GM12878 (cell line): ENCODE data around the gene MINPP1. TPM values are rescaled to one million over a fixed set of nuclear protein-coding genes. Genes with fewer than 3 reads are reported as not detected.

Experiments
- ATAC-seq: fragments of 200-7000 bp; cut with Tn5 transposase; 3 replicates; pipeline ENCODE4 v1.9.1; 2020; ENCODE audit warnings: mild to moderate bottlenecking, moderate library complexity
- BruUV-seq: library from RNA; stranded (reverse); fragments of 400-500 nt; replicated peaks from 2 replicates; lab custom pipeline; 2021; lab: Mats Ljungman, UMichigan
- CTCF ChIA-PET: fragments of 300-600 bp; sonication (Branson Sonifier 250); formaldehyde crosslinking; extraction: SDS; loops from one replicate; lab custom pipeline; 2021; ENCODE audit warnings: inconsistent platforms; lab: Yijun Ruan, JAX
- POLR2A ChIA-PET: fragments of 350-600 bp; formaldehyde crosslinking; extraction: SDS; loops from one replicate; lab custom pipeline; 2021; ENCODE audit warnings: inconsistent platforms; lab: Charles Lee
- RAD21 ChIA-PET: fragments of 300-600 bp; sonication (Branson Sonifier 250); formaldehyde crosslinking; loops from one replicate; lab custom pipeline; 2023; ENCODE audit warnings: antibody characterized with exemption; ENCODE audit not compliant: unreplicated experiment; lab: Charles Lee
- SMC1A ChIA-PET: fragments of 300-600 bp; sonication (Branson Sonifier 250); formaldehyde crosslinking; loops from one replicate; lab custom pipeline; 2023; ENCODE audit not compliant: unreplicated experiment, uncharacterized antibody; lab: Charles Lee
- DNase-seq: peaks from one replicate; pipeline ENCODE4 v3.0.0-alpha.2; 2011; ENCODE audit warnings: low read depth, low spot score
- FAIRE-seq: peaks from 3 replicates; lab custom pipeline; 2011; peaks lifted over from hg19 to GRCh38; lab: Jason Lieb, UNC
- H2AFZ ChIP-seq: 2 replicates; pipeline ENCODE4 v1.6.0; 2011; ENCODE audit warnings: low read depth, low read length, control low read depth; ENCODE audit not compliant: control insufficient read depth
- H3K27ac ChIP-seq: 2 replicates; pipeline ENCODE4 v1.5.1; 2011; ENCODE audit warnings: control low read depth; ENCODE audit not compliant: control insufficient read depth, insufficient read depth
- H3K27me3 ChIP-seq, 2 experiments: replicated peaks in 1 of 2; 2 replicates each; pipeline versions ENCODE4 v1.6.0 to v1.6.1; 2011; ENCODE audit warnings: low read length in 1 of 2; ENCODE audit not compliant: control insufficient read depth in 2 of 2, insufficient read depth in 2 of 2
- H3K36me3 ChIP-seq, 2 experiments: 2 replicates each; pipeline ENCODE4 v1.5.1; 2011; ENCODE audit warnings: low read length in 1 of 2; ENCODE audit not compliant: control insufficient read depth in 2 of 2, insufficient read depth in 2 of 2
- H3K4me1 ChIP-seq: 2 replicates; pipeline ENCODE4 v1.6.1; 2011; ENCODE audit warnings: mild to moderate bottlenecking, low read length, moderate library complexity, mixed read lengths; ENCODE audit not compliant: control insufficient read depth, insufficient read depth
- H3K4me2 ChIP-seq: 2 replicates; pipeline ENCODE4 v1.6.0; 2011; ENCODE audit warnings: control low read depth; ENCODE audit not compliant: control insufficient read depth, insufficient read depth
- H3K4me3 ChIP-seq: fragments of 200-600 bp; sonication (generic); 2 replicates; pipeline ENCODE4 v1.5.1; 2016
- H3K79me2 ChIP-seq: 2 replicates; pipeline ENCODE4 v1.6.0; 2011; ENCODE audit warnings: low read length; ENCODE audit not compliant: control insufficient read depth, insufficient read depth
- H3K9ac ChIP-seq: 2 replicates; pipeline ENCODE4 v1.8.0; 2011; ENCODE audit warnings: low read length, control low read depth, mixed read lengths; ENCODE audit not compliant: control insufficient read depth, insufficient read depth
- H3K9me3 ChIP-seq: replicated peaks from 3 replicates; pipeline ENCODE4 v1.5.1; 2011; ENCODE audit warnings: mild to moderate bottlenecking, low read length; ENCODE audit not compliant: control insufficient read depth, insufficient read depth
- H4K20me1 ChIP-seq: 2 replicates; pipeline ENCODE4 v1.6.0; 2011; ENCODE audit not compliant: control insufficient read depth, insufficient read depth
- CBFB ChIP-seq: IDR thresholded peaks from 2 replicates; pipeline ENCODE4 v1.6.1; 2016; ENCODE audit warnings: antibody characterized with exemption, low read depth
- CHD1 ChIP-seq: IDR thresholded peaks from 2 replicates; pipeline ENCODE4 v1.6.1; 2012; ENCODE audit warnings: low read depth, low read length, improper control_type of control experiment
- EGR1 ChIP-seq, 2 experiments: IDR thresholded peaks; 1 replicate in 1 of 2; 2 replicates in 1 of 2; pipeline ENCODE4 v1.6.1; 2011 to 2012; ENCODE audit warnings: low read depth in 2 of 2, low read length in 2 of 2, borderline replicate concordance in 1 of 2, mild to moderate bottlenecking in 1 of 2, moderate library complexity in 1 of 2
- HCFC1 ChIP-seq: fragments of 150-350 bp; IDR thresholded peaks from 2 replicates; pipeline ENCODE4 v1.6.1; 2014; ENCODE audit warnings: low read length
- HDAC2 ChIP-seq: fragments of 200-600 bp; sonication (generic); IDR thresholded peaks from 2 replicates; pipeline ENCODE4 v1.6.1; 2017
- KAT2A ChIP-seq: conservative IDR thresholded peaks from 2 replicates; pipeline ENCODE4 v1.6.1; 2011; ENCODE audit warnings: low read depth, low read length; ENCODE audit not compliant: control insufficient read depth
- LARP7 ChIP-seq: fragments of 450-650 bp; IDR thresholded peaks from 2 replicates; pipeline ENCODE4 v1.6.1; 2017; ENCODE audit warnings: mild to moderate bottlenecking
- MEF2B ChIP-seq: fragments of 450-650 bp; IDR thresholded peaks from 2 replicates; pipeline ENCODE4 v1.6.1; 2018; ENCODE audit warnings: mild to moderate bottlenecking, moderate library complexity; ENCODE audit not compliant: partially characterized antibody, poor library complexity, severe bottlenecking
- MTA3 ChIP-seq: IDR thresholded peaks from 2 replicates; pipeline ENCODE4 v1.6.1; 2012; ENCODE audit warnings: low read length, inconsistent platforms, borderline replicate concordance
- PKNOX1 ChIP-seq: fragments of 450-650 bp; IDR thresholded peaks from 2 replicates; pipeline ENCODE4 v1.6.1; 2016; ENCODE audit warnings: mild to moderate bottlenecking
- RAD51 ChIP-seq: fragments of 450-650 bp; IDR thresholded peaks from 2 replicates; pipeline ENCODE4 v1.6.1; 2016; ENCODE audit warnings: moderate library complexity, mild to moderate bottlenecking, inconsistent platforms
- SMAD1 ChIP-seq: fragments of 450-650 bp; IDR thresholded peaks from 2 replicates; pipeline ENCODE4 v1.6.1; 2018; ENCODE audit warnings: mild to moderate bottlenecking, low read depth; ENCODE audit not compliant: partially characterized antibody
- WGBS: methylation state at CpG from one replicate; pipeline ENCODE4 v1.1.6; 2016; ENCODE audit warnings: low lambda C conversion rate; ENCODE audit not compliant: insufficient replicate concordance, insufficient coverage; ENCODE audit errors: missing lambda C conversion rate; 5-methylcytosine and 5-hydroxymethylcytosine counted together
- in situ Hi-C: fragments of 300-500 bp; cut with MboI; formaldehyde crosslinking; loops from 9 replicates; pipeline ENCODE4 v1.14.3; 2018; ENCODE audit warnings: mixed read lengths
- intact Hi-C: fragments of 100-400 bp; cut with micrococcal nuclease; formaldehyde crosslinking; loops from one replicate; pipeline ENCODE4 v1.14.2; 2022; ENCODE audit not compliant: unreplicated experiment
- polyA plus RNA-seq, 11 experiments: library from polyadenylated mRNA; depleted of rRNA in 4 of 11; unstranded in 6 of 11; stranded (reverse) in 5 of 11; fragments of >200 nt; fragmentation: Nextera tagmentation in 4 of 11; fragmentation: Illumina TruSeq in 1 of 11; extraction: Ambion mirVana in 4 of 11; extraction: Trizol in 1 of 11; gene quantifications; 1 replicate in 1 of 11; 2 replicates in 10 of 11; pipeline versions ENCODE4 v1.2.1 to v1.2.3, GENCODE V29; 2011 to 2016; ENCODE audit warnings: inconsistent platforms in 2 of 11, missing spikeins in 2 of 11, low read depth in 1 of 11
- total RNA-seq, 4 experiments: library from RNA; depleted of rRNA in 3 of 4; stranded (reverse); fragments of >200 nt in 3 of 4; fragmentation: Illumina TruSeq in 1 of 4; extraction: Trizol in 1 of 4; gene quantifications; 2 replicates each; pipeline versions ENCODE4 v1.2.1 to v1.2.3, GENCODE V29; 2013 to 2021

The MINPP1 gene
- total and polyA plus RNA-seq, 10 of the 15 experiments (the other 5 are each of a cell fraction or from before 2014, with no cell fraction given) = 3.9 to 29.2 (median 10.7) TPM

GRCh38 chr10:87565010-87565409 lies 60.3 kb downstream of the MINPP1 start (continued):
- TF ChIP-seq HCFC1 = no peak
- TF ChIP-seq PKNOX1 = no peak
- no peak for TF ChIP-seq HDAC2
- TF ChIP-seq CHD1 = no peak
- TF ChIP-seq MTA3 = no peak

GRCh38 chr10:87575851-87576250 lies 71.2 kb downstream of the MINPP1 start:
- TF ChIP-seq HDAC2 (no peak), RAD51 (no peak), SMAD1 (no peak), LARP7 (no peak), MEF2B (no peak), KAT2A (no peak), CBFB (no peak), EGR1 (IDR thresholded peaks at IDR 0.05; ENCODE audit: borderline replicate concordance in 1 of 2, low read depth in 2 of 2, low read length in 2 of 2) (no peak)
- TF ChIP-seq, all 136 proteins: peak for 0
- BruUV-seq = no TSS peak
- 65% methylated on average over 3 of the region's 3 CpGs for WGBS
- no peak overlapping the region for H2AFZ ChIP-seq
- intact Hi-C loops (no loop called here), in situ Hi-C loops (no loop called here)
- H3K4me1 ChIP-seq = no peaks in the 10 kb centered on the region
- H3K4me3 ChIP-seq = no peak overlapping the region
- DNase-seq = no peak
- H3K9ac ChIP-seq = no peak overlapping the region
- H3K27me3 ChIP-seq = no peaks in the 10 kb centered on the region
- CTCF ChIA-PET = interaction anchor here (0.6 kb wide), 1 partner anchor 191 kb away, joined by 3 read pairs; no protein-coding TSS in a partner anchor
- SMC1A ChIA-PET = no interaction called here
- no peaks in the 10 kb centered on the region for H3K36me3 ChIP-seq
- H3K27ac ChIP-seq = no peak overlapping the region
- no peaks in the 10 kb centered on the region for H3K9me3 ChIP-seq
- H3K4me2 ChIP-seq = no peak overlapping the region
- H3K79me2 ChIP-seq = no peaks in the 10 kb centered on the region
- RAD21 ChIA-PET = no interaction called here
- ATAC-seq = no peak
- FAIRE-seq = no peak
- H4K20me1 ChIP-seq = no peaks in the 10 kb centered on the region
- POLR2A ChIA-PET = no interaction called here
